Astrocyte (in vitro differentiated cells and primary cell): Measurements from ENCODE around the gene IER3. TPM values are rescaled to one million over a fixed set of nuclear protein-coding genes. Genes with fewer than 3 reads are reported as not detected.
A peak's percentile ranks its signal among the peaks of the same experiment; 100 is the strongest.

ENCODE experiments used
- DNase-seq: peaks from one replicate; pipeline ENCODE4 v3.0.0-alpha.2; 2010; ENCODE audit warnings: low read depth
- FAIRE-seq: peaks from 2 replicates; lab custom pipeline; 2011; peaks lifted over from hg19 to GRCh38; lab: Jason Lieb, UNC
- H2AFZ ChIP-seq: 2 replicates; pipeline ENCODE4 v1.6.0; 2012; ENCODE audit warnings: low read depth, low read length, inconsistent platforms
- H3K27ac ChIP-seq: 2 replicates; pipeline ENCODE4 v1.5.1; 2011; ENCODE audit warnings: low read depth, low read length, inconsistent platforms
- H3K27me3 ChIP-seq: 2 replicates; pipeline ENCODE4 v1.6.0; 2011; ENCODE audit warnings: low read length, inconsistent platforms; ENCODE audit not compliant: insufficient read depth
- H3K36me3 ChIP-seq: 2 replicates; pipeline ENCODE4 v1.5.1; 2011; ENCODE audit warnings: low read length, inconsistent platforms; ENCODE audit not compliant: insufficient read depth
- H3K4me1 ChIP-seq: 2 replicates; pipeline ENCODE4 v1.5.1; 2011; ENCODE audit warnings: low read length, inconsistent platforms; ENCODE audit not compliant: insufficient read depth
- H3K4me2 ChIP-seq: 2 replicates; pipeline ENCODE4 v1.6.0; 2012; ENCODE audit warnings: low read length, inconsistent platforms
- H3K4me3 ChIP-seq: 2 replicates; pipeline ENCODE4 v1.5.1; 2011; ENCODE audit warnings: low read depth, mild to moderate bottlenecking, low read length, inconsistent platforms; ENCODE audit not compliant: insufficient read depth
- H3K79me2 ChIP-seq: 2 replicates; pipeline ENCODE4 v1.6.0; 2012; ENCODE audit warnings: mild to moderate bottlenecking, low read length, inconsistent platforms; ENCODE audit not compliant: insufficient read depth
- H3K9ac ChIP-seq: 2 replicates; pipeline ENCODE4 v1.6.0; 2012; ENCODE audit warnings: mild to moderate bottlenecking, low read length, inconsistent platforms
- H3K9me3 ChIP-seq: 2 replicates; pipeline ENCODE4 v1.5.1; 2012; ENCODE audit warnings: low read depth, mild to moderate bottlenecking, low read length, inconsistent platforms; ENCODE audit not compliant: insufficient read depth
- H4K20me1 ChIP-seq: 2 replicates; pipeline ENCODE4 v1.6.0; 2012; ENCODE audit warnings: low read length, inconsistent platforms; ENCODE audit not compliant: insufficient read depth
- H3K27ac Mint-ChIP-seq: one replicate; pipeline ENCODE4 v1.8.0; 2021; ENCODE audit warnings: mild to moderate bottlenecking, mixed read lengths; ENCODE audit not compliant: unreplicated experiment
- H3K27me3 Mint-ChIP-seq: one replicate; pipeline ENCODE4 v1.8.0; 2021; ENCODE audit warnings: low read depth, mixed read lengths; ENCODE audit not compliant: unreplicated experiment
- H3K36me3 Mint-ChIP-seq: one replicate; pipeline ENCODE4 v1.8.0; 2021; ENCODE audit warnings: low read depth, mixed read lengths; ENCODE audit not compliant: unreplicated experiment
- H3K4me1 Mint-ChIP-seq: one replicate; pipeline ENCODE4 v1.8.0; 2021; ENCODE audit warnings: low read depth, mixed read lengths; ENCODE audit not compliant: unreplicated experiment
- H3K4me3 Mint-ChIP-seq: one replicate; pipeline ENCODE4 v1.8.0; 2021; ENCODE audit warnings: mild to moderate bottlenecking, moderate library complexity, mixed read lengths; ENCODE audit not compliant: unreplicated experiment
- H3K9me3 Mint-ChIP-seq: one replicate; pipeline ENCODE4 v1.8.0; 2021; ENCODE audit warnings: mild to moderate bottlenecking, mixed read lengths; ENCODE audit not compliant: unreplicated experiment
- CTCF ChIP-seq: IDR thresholded peaks from 2 replicates; pipeline ENCODE4 v1.5.1; 2011; ENCODE audit warnings: low read depth, mild to moderate bottlenecking, inconsistent platforms, low read length, moderate library complexity; ENCODE audit not compliant: insufficient read depth
- EZH2 ChIP-seq: IDR thresholded peaks from 2 replicates; pipeline ENCODE4 v1.6.1; 2012; ENCODE audit warnings: mild to moderate bottlenecking, low read length, inconsistent platforms; ENCODE audit not compliant: insufficient read depth
- total RNA-seq: library from RNA; stranded (reverse); gene quantifications from 2 replicates; pipeline ENCODE4 v1.2.1, GENCODE V29; 2021

IER3 gene
- total RNA-seq, 1 donor from 2014 or later, result 221 TPM

- Mint-ChIP-seq H3K27me3 (peaks cover 3% of the 10 kb centered on the region), H3K36me3 (no peaks in the 10 kb centered on the region), H3K4me3 (peak overlapping the region; percentile 62), H3K4me1 (peaks cover 50% of the 10 kb centered on the region), H3K27ac (peak overlapping the region; percentile 100), H3K9me3 (no peaks in the 10 kb centered on the region)
- H3K36me3 ChIP-seq, result no peaks in the 10 kb centered on the region
- peak overlapping the region; percentile 97 for H3K27ac ChIP-seq
- no peaks in the 10 kb centered on the region for H3K79me2 ChIP-seq
- no peaks in the 10 kb centered on the region for H4K20me1 ChIP-seq
- peak; percentile 99 for DNase-seq
- H3K27me3 ChIP-seq, result no peaks in the 10 kb centered on the region
- no peak for TF ChIP-seq EZH2
- no peak for TF ChIP-seq CTCF
- FAIRE-seq, result peak; percentile 90
- peak overlapping the region; percentile 82 for H3K9ac ChIP-seq
- peak overlapping the region; percentile 74 for H3K4me2 ChIP-seq
- no peaks in the 10 kb centered on the region for H3K9me3 ChIP-seq
- H3K4me3 ChIP-seq, result peak overlapping the region; percentile 31
- H2AFZ ChIP-seq, result no peak overlapping the region
- peaks cover 50% of the 10 kb centered on the region for H3K4me1 ChIP-seq
Observed at GRCh38 chr6:30781743-30782424, 37.5 kb upstream of the IER3 start.

- Histone ChIP-seq H3K4me3 (no peak overlapping the region), H3K27ac (peak overlapping the region; percentile 97), H3K4me1 (peaks cover 46% of the 10 kb centered on the region), H3K9me3 (no peaks in the 10 kb centered on the region), H3K27me3 (no peaks in the 10 kb centered on the region), H2AFZ (no peak overlapping the region), H3K79me2 (no peaks in the 10 kb centered on the region), H4K20me1 (no peaks in the 10 kb centered on the region), H3K9ac (peak overlapping the region; percentile 82), H3K4me2 (peak overlapping the region; percentile 74), H3K36me3 (no peaks in the 10 kb centered on the region)
- H3K4me3 Mint-ChIP-seq, result no peak overlapping the region
- no peaks in the 10 kb centered on the region for H3K9me3 Mint-ChIP-seq
- no peaks in the 10 kb centered on the region for H3K36me3 Mint-ChIP-seq
- TF ChIP-seq EZH2, result no peak
- no peak for TF ChIP-seq CTCF
- peak overlapping the region; percentile 100 for H3K27ac Mint-ChIP-seq
- H3K4me1 Mint-ChIP-seq, result peaks cover 45% of the 10 kb centered on the region
- no peak for DNase-seq
- FAIRE-seq, result no peak
- H3K27me3 Mint-ChIP-seq, result peaks cover 3% of the 10 kb centered on the region
Observed at GRCh38 chr6:30781395-30781742, 37.0 kb upstream of the IER3 start.

- H3K9me3 Mint-ChIP-seq, result no peaks in the 10 kb centered on the region
- peaks cover 45% of the 10 kb centered on the region for H3K4me1 Mint-ChIP-seq
- Histone ChIP-seq H3K27me3 (no peaks in the 10 kb centered on the region), H3K9me3 (no peaks in the 10 kb centered on the region), H4K20me1 (no peaks in the 10 kb centered on the region), H3K27ac (peak overlapping the region; percentile 97), H3K9ac (peak overlapping the region; percentile 82), H3K4me3 (no peak overlapping the region), H3K4me1 (peaks cover 40% of the 10 kb centered on the region), H3K4me2 (no peak overlapping the region), H3K36me3 (no peaks in the 10 kb centered on the region), H3K79me2 (no peaks in the 10 kb centered on the region), H2AFZ (no peak overlapping the region)
- H3K27ac Mint-ChIP-seq, result peak overlapping the region; percentile 100
- FAIRE-seq (no peak), DNase-seq (no peak)
- no peak overlapping the region for H3K4me3 Mint-ChIP-seq
- H3K27me3 Mint-ChIP-seq, result peaks cover 3% of the 10 kb centered on the region
- TF ChIP-seq EZH2 (no peak), CTCF (no peak)
- H3K36me3 Mint-ChIP-seq, result no peaks in the 10 kb centered on the region
Observed at GRCh38 chr6:30780642-30780920, 36.2 kb upstream of the IER3 start.
